Neural progenitor cell (in vitro differentiated cells): ENCODE measurements around the gene MTMR12.
"Not testable (repeated sequence)": the region's sequence is repeated elsewhere in the genome, so short reads cannot be mapped to it uniquely, and the experiment has no call there.

Experiments
- CTCF ChIP-seq: fragments of 200-600 bp; sonication (generic); IDR thresholded peaks from 2 replicates; pipeline ENCODE4 v1.5.1; 2017; ENCODE audit warnings: antibody characterized with exemption, mild to moderate bottlenecking
- EZH2 ChIP-seq: fragments of 200-600 bp; sonication (generic); IDR thresholded peaks from 2 replicates; pipeline ENCODE4 v1.6.1; 2017; ENCODE audit warnings: antibody characterized with exemption, mild to moderate bottlenecking, moderate library complexity
- EZH2phosphoT487 ChIP-seq: fragments of 200-600 bp; sonication (generic); IDR thresholded peaks from 2 replicates; pipeline ENCODE4 v1.6.1; 2017; ENCODE audit warnings: antibody characterized with exemption

DNA sequence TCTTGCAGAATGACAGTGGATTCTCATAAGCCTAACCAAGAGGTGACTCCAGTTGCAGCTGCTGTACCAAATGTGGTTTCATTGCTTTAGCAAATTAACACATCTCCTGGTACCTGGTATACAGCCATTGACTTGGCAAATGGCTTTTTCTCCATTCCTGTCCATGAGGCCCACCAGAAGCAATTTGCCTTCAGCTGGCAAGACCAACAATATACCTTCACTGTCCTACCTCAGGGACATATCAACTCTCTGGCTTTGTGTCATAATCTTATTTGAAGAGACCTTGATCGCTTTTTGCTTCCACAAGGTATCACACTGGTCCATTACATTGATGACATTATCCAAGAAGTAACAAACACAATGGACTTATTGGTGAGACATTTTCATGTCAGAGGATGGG is 22.8 kb downstream of the MTMR12 start:
- not testable (repeated sequence) for TF ChIP-seq EZH2phosphoT487, CTCF, EZH2
